Stimulated activated CD4-positive, alpha-beta T cell treated with anti-CD3 and anti-CD28 coated beads, Interleukin-12 subunit alpha, Interleukin-12 subunit beta, amount 100 ng/mL, for 24 hours (primary cell): Measurements from ENCODE around the gene SUSD5.
"Not testable (repeated sequence)": the region's sequence is repeated elsewhere in the genome, so short reads cannot be mapped to it uniquely, and the experiment has no call there.

Experiments
- DNase-seq, 2 experiments: peaks; one replicate each; pipeline ENCODE4 v3.0.0-alpha.2; 2020; ENCODE audit warnings: low read depth in 2 of 2

Gene SUSD5

DNA sequence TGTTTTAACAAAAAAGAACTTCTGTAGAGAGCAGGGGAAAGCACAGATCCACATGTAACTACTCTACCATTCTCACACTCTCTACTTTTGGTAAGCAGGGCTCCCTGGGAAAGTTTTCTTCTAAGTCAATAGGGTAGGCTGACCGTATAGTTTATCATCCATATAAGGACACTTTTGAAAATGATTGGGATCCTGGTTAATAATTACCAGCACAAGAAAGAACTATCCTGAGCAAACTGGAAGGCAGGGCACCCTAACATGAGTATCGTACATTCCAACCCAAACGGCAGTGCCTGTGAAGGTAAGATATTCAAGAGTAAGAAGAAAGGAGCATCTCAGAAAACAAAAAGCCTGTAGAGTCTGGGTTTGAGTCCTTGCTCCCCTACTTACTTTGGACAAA lies 22.1 kb downstream of the SUSD5 start:
- DNase-seq = no peak

DNA sequence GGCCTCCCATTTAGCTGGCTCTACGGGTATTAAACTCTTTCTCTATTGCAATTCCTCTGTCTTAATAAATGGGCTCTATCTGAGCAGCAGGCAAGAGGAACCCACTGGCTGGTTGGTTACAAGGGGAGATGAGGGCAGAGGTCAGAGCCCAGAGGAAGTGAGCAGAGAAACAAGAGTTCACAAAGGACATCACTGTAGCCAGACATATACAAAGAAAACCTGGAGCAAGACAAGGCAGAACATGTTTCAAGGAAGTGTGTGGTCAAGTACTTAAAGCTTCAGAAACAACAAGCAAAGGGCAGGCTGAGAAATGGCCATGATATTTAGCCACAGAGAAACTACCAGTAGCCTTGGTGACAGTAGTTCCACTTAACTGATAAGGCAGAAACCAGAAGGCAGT lies 24.3 kb downstream of the SUSD5 start:
- no peak for DNase-seq

DNA sequence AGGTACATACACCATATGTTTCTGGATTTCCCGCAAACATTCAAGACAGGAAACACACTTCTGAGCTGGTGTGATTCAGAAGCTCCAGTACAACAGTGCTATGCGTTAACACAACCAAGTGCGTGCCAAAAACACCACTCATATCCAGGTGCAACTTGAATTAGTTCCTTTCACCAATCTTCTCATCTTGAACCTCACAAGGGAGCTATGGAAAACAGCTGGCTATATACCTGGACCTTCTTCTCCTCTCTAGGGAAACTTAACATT lies 31.3 kb downstream of the SUSD5 start:
- no peak for DNase-seq

DNA sequence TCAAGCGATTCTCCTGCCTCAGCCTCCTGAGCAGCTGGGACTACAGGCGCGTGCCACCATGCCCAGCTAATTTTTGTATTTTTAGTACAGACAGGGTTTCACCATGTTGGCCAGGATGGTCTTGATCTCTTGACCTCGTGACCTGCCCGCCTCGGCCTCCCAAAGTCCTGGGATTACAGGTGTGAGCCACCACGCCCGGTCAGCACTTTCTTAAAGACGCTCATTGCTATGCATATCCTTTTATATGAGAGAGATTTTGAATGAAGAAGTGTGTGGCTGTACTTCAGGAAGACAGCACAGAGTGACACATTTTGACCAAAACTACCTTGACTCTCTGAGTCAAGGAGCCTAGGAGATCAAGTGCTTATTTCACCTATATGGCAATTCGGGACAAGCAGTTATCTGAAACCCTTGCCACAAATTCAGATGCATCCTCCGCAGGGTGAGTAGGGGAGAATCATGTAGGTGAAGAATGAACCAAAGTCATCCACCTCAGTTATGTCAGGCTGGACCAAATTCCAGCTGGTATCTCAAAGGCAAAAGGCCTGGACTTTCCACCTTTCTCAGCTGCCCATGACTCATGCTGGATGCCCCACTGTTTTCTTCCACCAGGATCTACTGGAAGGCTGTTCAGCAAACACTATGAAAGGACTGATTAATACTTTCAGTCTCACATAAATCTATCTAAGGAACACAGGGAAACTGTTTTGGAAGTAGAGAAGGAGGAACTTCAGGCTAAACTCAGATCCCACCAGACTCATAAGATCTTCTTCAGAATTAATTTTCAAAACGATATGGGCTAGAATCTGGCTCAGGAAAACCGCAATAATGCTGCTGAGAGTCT lies 31.9 kb downstream of the SUSD5 start:
- no peak for DNase-seq

DNA sequence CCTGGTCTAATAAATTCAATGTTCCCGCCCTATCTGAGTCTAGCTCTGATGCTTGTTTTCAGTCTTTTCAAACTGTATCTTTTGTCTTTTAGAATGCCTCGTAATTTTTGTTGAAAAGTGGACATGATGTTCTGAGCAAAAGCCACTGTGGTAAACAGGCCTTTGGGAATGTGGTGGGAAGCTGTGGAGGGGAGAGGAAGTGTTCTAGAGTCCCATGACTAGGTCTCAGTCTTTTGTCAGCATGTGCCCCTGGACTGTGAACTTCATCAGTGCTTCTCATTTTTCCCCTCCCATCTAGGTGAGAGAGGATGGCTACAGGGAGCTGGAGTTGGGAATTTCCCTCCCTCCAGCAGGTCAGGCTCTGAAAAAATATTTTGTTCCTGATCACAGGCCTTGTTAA lies 33.7 kb downstream of the SUSD5 start:
- no peak for DNase-seq

DNA sequence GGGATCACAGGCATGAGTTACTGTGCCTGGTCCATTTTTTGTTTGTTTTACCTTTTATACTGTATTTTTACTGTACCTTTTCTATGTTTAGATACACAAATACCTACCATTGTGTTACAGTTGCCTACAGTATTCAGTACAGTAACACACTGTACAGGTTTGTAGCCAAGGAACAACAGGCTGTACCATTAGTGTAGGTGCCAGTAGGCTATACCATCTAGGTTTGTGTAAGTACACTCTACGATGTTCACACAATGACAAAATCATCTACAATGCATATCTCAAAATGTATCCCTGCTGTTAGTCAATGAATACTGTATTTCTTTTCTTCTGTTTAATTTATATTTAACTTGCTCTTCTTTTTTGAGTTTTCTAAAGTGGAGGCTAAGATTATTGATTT lies 37.0 kb downstream of the SUSD5 start:
- not testable (repeated sequence) for DNase-seq

DNA sequence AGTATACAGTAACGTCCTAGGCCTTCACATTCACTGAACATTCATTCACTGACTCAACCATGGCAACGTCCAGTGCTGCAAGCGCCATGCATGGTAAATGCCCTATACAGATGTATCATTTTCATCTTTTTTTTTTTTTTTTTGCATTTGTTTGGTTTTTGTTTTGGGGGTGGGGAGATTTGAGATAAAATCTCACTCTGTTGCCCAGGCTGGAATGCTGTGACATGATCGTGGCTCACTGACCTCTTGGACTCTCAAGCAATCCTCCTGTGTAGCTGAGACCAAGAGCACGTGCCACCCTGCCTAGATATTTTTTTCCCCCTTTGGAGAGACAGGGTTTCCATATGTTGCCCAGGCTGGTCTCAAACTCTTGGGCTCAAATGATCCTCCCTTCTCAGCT lies 37.4 kb downstream of the SUSD5 start:
- DNase-seq = no peak

DNA sequence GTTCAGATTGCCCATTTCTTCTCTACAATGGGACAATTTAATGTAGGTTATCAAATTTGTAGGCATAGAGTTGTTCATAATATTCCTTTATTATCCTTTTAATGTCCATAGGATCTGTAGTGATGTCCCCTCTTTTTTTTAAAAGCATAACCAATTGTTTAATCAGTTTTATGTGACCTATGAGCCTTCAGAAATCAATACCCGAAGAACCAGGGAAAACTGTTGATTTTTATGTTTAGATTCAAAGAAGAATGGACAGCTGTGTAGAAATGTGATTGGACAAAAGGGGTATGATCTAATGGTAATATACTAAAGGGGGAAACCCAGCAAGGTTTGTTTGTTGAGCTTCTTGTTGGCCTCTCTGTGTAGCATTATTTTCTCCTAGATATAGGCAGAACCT lies 39.5 kb downstream of the SUSD5 start:
- DNase-seq = no peak

DNA sequence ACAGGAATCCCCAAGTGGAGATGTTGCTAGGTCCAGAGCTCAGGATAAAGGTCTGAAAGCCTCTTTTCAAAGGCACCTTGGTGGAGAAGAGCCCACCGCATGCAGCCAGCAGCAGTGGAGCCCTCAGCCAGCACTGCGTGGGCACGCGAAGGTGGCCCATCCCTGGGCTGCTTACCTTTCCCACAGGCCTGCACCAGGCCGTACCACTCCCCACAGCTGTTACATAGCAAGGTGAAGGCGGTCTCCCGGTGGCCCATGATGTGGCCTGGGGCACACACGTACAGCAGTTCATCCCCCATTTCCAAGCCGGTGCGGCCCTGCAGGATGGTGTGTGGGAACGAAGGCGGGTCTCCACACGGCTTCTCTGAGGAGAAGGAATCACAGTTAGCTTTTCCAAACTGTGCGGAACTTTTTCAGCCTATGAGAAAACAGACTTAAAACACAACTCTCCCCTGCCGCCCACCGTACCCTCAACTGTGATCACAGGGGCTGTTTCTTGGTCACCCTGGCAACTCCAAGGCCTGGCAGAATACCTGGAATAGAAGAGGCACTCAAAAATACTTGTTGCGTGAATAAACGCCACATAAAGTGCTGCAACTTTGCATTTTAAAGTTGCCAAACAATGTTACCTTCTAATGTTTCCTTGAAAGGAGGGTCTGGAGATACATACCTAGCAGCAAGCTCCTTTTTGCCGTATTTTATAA lies 43.7 kb downstream of the SUSD5 start:
- DNase-seq = no peak

DNA sequence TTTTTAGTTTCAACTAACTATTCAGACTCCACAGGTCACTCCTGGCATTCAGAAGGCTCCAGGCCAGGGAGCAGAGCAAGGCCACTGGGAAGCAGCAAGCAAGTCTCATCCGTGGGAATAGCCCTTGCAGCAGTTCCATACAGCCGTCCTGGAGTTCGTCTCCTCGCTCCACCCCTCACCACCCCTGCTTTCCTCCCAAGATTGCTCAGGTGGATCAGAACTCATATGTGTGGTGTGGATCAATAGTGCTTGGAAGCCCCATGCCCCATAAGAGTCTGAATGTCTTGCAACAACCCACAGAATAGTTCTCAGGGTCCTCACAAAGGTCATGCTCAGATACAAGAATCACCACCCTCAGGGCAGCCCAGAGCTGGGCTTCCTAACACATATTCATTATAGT lies 44.5 kb downstream of the SUSD5 start:
- no peak for DNase-seq

DNA sequence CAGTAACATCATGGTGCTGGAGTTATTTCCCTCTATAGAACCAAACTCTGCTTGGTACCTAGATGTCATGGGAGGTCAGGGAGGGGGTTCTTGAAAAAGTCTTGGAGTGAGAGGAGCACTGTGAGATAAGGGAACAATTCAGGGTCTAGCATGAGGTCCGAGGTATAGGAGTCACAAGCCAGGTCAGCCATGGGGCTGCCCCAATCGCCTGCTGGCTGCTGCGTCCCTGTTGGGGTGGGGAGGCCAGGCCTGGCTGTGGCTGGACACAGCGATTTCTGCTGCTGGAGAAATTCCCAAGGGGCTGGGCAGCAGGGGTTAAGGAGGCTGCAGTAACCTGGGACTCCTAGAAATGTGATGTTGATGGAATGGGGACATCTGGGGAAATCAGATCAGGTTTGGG lies 44.9 kb downstream of the SUSD5 start:
- no peak for DNase-seq

DNA sequence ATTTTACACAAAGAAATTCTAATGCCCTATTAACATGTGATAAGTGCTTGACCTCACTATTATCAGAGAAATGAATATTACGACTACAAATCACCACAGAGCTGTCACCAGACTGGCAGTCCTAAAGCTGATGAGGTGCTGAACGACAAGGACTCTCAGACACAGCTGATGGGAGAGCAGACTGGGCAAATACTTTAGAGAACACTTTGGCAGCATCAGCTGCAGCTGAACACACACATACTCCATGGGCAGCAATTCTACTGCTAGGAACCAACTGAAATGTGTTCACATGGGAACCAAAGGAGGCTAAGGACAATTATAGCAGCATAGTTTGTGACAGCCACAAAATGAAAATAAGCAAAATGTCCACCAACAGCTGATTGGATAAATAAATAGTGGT lies 45.5 kb downstream of the SUSD5 start:
- DNase-seq = no peak

DNA sequence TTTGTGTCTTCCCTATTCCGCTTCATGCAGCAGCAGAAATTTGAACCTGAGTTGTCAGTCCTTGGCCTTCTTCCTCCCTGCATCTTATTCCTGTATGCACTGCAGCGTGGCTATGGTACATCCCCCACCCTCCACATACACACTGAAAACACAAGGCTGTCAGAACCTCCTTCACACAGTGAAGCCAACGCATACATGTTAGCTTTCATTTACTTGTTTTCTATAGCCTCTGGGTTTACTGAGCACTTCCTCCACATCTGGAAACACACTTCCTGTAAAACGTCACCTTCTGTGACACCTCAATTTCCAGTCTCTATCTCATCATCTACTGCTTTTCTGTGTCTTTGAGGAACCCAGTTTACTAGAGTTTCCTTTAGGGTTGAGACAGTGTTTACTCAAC lies 47.0 kb downstream of the SUSD5 start:
- DNase-seq = no peak

DNA sequence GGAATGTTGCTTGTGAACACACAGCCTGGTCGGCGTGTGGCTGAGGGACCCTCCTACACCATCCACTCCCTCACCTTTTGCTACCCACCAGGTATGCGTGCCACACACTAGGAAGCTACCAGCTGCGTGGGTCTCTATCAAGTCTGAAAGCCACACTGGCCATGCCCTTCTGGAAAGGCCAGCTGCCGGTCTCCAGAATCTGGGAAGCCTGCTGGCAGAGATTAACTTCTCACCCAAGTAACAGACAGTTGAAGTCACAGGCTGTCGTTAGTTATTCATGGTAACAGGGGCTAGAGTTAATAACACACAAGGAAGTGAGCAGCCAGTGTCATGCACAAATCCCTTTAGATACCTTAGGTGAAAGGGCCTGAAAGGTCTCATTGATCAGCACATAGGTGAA lies 48.1 kb downstream of the SUSD5 start:
- DNase-seq = no peak

DNA sequence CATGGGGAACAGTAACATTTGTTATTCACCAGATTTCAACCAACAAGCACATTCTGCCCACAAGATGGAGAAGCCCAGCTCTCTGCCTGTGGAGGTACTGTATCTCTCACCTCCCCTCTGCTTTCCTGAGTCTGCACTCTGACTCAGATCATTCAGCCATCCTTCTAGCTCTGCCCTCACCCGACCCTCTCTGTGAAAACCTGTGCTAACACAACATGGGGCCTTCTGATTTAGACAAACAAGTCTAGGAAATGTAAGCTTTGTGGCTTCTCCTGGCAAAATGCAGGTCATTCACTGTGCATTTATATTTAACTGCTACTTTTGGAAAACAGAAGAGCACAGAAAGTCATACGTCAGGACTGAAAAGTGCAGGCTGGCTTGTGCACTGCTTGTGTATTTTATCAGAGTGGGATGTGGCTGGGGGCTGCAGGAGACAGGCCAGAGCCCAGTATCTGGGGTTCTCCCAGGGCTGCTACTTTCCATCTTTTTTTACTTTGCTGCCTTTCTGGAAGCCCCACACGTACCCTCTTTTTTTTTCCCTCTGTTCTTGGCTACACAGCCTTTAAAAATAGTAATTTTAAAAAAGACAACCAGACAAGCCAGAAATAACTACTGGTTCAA lies 50.8 kb downstream of the SUSD5 start:
- DNase-seq = no peak

DNA sequence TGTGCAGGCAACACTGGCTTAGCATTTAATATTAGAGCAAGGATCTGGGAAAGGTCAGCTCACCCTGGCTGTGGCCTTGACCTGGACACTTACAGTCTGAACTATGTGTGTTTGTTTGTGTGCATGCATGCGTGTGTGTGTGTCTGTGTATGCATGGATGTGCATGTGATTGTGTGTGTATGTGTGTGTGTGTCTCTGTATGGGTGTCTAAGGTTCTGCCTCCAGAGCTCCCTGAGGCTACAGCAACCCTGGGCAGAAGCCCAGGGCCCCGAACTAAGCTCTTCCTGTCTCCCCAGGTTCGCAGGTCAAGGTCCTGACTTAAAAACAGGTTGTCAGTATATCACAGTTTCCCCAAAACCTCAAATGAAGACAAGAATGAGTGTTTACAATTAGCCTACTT lies 51.3 kb downstream of the SUSD5 start:
- no peak for DNase-seq

DNA sequence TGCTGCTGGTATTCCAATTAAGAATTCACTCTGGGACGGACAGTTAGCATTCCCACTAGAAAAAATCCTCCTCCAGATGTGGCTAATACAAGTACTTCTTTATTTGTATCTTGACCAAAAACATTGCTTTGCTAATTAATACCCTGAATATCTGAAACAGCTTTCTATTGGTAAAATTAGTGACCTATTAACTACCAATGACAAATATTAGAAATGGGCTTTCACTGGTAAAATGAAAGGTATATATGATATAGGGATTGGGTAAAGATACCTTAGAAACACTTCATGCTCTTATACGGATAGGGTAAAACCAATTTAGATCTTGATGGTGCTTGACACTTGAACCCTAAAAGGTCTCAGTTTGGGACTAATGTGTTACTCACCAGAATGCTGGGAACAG lies 52.5 kb downstream of the SUSD5 start:
- no peak for DNase-seq

DNA sequence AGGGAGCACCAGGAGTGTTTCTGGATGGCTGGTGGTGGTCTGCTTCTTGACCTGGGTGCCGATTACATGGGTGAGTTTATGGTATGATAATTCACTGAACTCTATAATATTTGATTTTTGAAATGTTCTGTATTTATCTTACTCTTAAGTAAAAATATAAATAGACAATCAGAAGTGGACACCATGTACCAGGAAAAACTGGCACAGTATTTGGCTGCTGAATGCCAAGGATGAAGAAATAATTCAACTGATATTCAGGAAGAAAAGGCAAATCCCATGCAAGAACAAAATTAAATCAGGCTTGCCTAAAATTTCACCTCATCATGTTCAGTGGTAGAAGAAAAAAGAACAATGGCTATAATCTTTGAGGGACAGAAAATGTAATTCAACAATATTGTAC lies 53.2 kb downstream of the SUSD5 start:
- no peak for DNase-seq

DNA sequence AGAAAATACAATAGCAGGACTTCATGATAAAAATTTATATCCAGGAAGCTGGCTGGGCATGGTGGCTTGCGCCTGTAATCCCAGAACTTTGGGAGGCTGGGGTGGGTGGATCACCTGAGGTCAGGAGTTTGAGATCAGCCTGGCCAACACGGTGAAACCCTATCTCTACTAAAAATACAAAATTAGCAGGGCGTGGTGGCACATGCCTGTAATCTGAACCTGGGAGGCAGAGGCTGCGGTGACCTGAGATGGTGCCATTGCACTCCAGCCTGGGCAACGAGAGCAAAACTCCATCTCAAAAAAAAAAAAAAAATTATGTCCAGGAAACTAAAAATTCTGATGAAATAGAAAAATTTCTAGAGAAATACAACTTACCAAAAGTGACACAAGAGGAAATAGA lies 56.0 kb downstream of the SUSD5 start:
- not testable (repeated sequence) for DNase-seq

DNA sequence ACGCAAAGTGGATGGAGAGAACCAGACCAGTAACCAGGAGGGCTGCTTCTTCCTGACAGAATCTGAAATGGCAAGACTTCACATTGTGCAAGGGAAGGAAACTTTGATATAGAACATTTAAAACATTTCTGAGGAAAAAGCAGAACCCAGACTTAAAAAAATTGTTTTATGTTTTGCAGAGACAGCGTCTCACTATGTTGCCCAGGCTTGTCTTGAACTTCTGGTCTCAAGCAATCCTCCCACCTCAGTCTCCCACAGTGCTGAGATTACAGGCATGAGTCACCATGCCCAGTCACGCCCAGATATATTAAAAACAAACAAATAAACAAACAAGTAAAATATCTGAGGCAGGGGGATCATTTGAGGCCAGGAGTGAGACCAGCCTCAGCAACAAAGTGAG lies 58.6 kb downstream of the SUSD5 start:
- DNase-seq = no peak

DNA sequence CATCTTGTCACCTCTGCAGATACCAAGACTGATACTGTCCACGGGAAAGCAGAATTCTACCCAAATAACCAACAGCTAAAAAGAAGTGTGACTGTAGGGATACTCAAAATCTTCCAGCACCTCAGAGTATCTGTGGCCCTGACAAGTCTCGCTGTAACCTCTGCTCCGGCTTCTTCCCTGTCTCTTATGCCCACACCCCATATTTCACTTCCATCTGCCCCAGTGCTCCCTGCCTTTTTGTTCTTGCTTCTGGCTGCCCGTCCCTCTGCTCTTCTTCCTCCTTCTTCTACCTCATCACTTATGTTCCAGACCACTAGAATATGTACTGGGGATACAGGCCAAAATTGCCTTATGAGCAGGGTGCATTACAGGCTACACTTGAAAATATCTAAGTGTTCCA lies 59.4 kb downstream of the SUSD5 start:
- no peak for DNase-seq

DNA sequence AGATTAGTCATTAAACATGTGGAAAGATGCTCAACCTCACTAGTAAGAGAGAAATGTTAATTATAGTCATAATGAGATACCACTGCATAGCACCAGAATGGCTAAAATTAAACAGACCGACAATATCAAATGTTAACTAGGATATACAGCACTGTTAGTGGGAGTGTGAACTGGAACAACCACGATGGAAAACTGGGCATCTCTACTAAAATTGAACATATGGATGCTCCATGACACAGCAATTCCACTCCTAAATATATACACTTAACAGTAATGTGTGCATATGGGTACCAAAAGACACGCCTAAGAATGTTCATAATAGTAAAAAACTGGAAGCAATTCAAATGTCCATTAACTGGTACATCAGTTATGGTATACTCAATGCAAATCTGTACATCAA lies 63.3 kb downstream of the SUSD5 start:
- DNase-seq = no peak

DNA sequence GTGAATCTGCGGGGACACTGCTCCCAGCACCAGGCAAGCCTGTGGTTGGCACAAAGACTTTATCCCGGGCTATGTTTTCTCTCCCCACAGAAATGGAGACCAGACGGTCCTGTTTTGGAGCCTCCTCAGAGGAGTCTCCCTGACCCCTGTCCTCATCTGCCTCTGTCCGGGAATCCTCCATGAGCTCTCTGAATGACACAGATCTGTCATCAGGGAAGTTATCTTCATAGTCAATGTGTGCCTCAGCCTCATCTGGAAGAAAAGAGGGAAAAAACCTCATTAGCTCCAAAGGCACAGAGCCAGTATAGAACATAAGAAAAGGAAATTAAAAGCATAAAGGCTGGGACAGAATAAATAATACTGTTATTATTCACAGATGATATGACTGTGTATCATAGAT lies 64.8 kb downstream of the SUSD5 start:
- DNase-seq = no peak
